Liver (tissue), 9 donors: Measurements from ENCODE around the gene RAPGEF2. TPM values are rescaled to one million over a fixed set of nuclear protein-coding genes. Genes with fewer than 3 reads are reported as not detected.

Experiments used
- DNase-seq: peaks from one replicate; pipeline ENCODE4 v3.0.0-alpha.2; 2017; ENCODE audit warnings: low spot score
- H3K27ac ChIP-seq, 2 donors: one replicate each; pipeline ENCODE4 v1.7.0; 2013; ENCODE audit warnings: inconsistent platforms in 2 of 2, low read length in 2 of 2, control low read depth in 1 of 2, low read depth in 1 of 2, mild to moderate bottlenecking in 1 of 2
- H3K27me3 ChIP-seq, 4 donors: one replicate each; pipeline versions ENCODE4 v1.6.1 to v1.7.0; 2013; ENCODE audit warnings: low read length in 3 of 4, inconsistent platforms in 1 of 4, mild to moderate bottlenecking in 1 of 4, moderate library complexity in 1 of 4; ENCODE audit not compliant: control insufficient read depth in 4 of 4, insufficient read depth in 4 of 4
- H3K36me3 ChIP-seq, 4 donors: one replicate each; pipeline versions ENCODE4 v1.6.1 to v1.7.0; 2013; ENCODE audit warnings: low read length in 3 of 4, mild to moderate bottlenecking in 3 of 4, low read depth in 1 of 4, moderate library complexity in 1 of 4; ENCODE audit not compliant: control insufficient read depth in 4 of 4, insufficient read depth in 3 of 4
- H3K4me1 ChIP-seq, 4 donors: one replicate each; pipeline versions ENCODE4 v1.6.1 to v1.7.0; 2013; ENCODE audit warnings: low read length in 3 of 4, mild to moderate bottlenecking in 3 of 4, moderate library complexity in 1 of 4; ENCODE audit not compliant: control insufficient read depth in 4 of 4, insufficient read depth in 4 of 4
- H3K4me3 ChIP-seq, 3 donors: one replicate each; pipeline versions ENCODE4 v1.6.1 to v1.7.0; 2013; ENCODE audit warnings: low read length in 3 of 3, control low read depth in 1 of 3, low read depth in 1 of 3, mild to moderate bottlenecking in 1 of 3
- H3K9ac ChIP-seq, 2 donors: one replicate each; pipeline ENCODE4 v1.7.0; 2013; ENCODE audit warnings: low read length in 2 of 2, mild to moderate bottlenecking in 2 of 2, moderate library complexity in 2 of 2, control low read depth in 1 of 2, low read depth in 1 of 2
- H3K9me3 ChIP-seq, 4 donors: one replicate each; pipeline versions ENCODE4 v1.6.1 to v1.7.0; 2013; ENCODE audit warnings: low read length in 3 of 4; ENCODE audit not compliant: control insufficient read depth in 4 of 4
- FOXA1 ChIP-seq: IDR thresholded peaks from 2 replicates; pipeline ENCODE4 v1.6.1; 2016; ENCODE audit warnings: antibody characterized with exemption
- HNF4G ChIP-seq: IDR thresholded peaks from 2 replicates; pipeline ENCODE4 v1.6.1; 2016; ENCODE audit warnings: antibody characterized with exemption
- RXRA ChIP-seq, 2 donors: IDR thresholded peaks; 2 replicates each; pipeline ENCODE4 v1.6.1; 2017 to 2018; ENCODE audit warnings: antibody characterized with exemption in 2 of 2, mild to moderate bottlenecking in 1 of 2
- SP1 ChIP-seq: IDR thresholded peaks from 2 replicates; pipeline ENCODE4 v1.6.1; 2018; ENCODE audit warnings: antibody characterized with exemption, mild to moderate bottlenecking
- TAF1 ChIP-seq: conservative IDR thresholded peaks from 2 replicates; pipeline ENCODE4 v1.6.1; 2016; ENCODE audit warnings: antibody characterized with exemption, mild to moderate bottlenecking
- YY1 ChIP-seq: IDR thresholded peaks from 2 replicates; pipeline ENCODE4 v1.6.1; 2016; ENCODE audit warnings: antibody characterized with exemption, mild to moderate bottlenecking
- WGBS: extraction: QIAGEN DNeasy Blood & Tissue Kit; methylation state at CpG from one replicate; pipeline ENCODE4 v1.1.7; 2013; 5-methylcytosine and 5-hydroxymethylcytosine counted together
- polyA plus RNA-seq, 2 donors: library from polyadenylated mRNA; stranded (reverse) in 1 of 2; unstranded in 1 of 2; fragments of 200-250 nt in 1 of 2; fragments of >200 nt in 1 of 2; fragmentation: Nextera tagmentation in 1 of 2; extraction: Ambion mirVana in 1 of 2; gene quantifications; one replicate each; pipeline versions ENCODE4 v1.2.1 to v1.2.3, GENCODE V29; 2013 to 2015
- total RNA-seq, 2 donors: library from RNA; depleted of rRNA; stranded (reverse); fragments of >200 nt; gene quantifications; one replicate each; pipeline ENCODE4 v1.2.3, GENCODE V29; 2014
- TF ChIP-seq, protein P1 (sequence below): IDR thresholded peaks from 2 replicates; pipeline ENCODE4 v1.6.1; 2016; ENCODE audit warnings: antibody characterized with exemption, mild to moderate bottlenecking
- TF ChIP-seq, protein P2 (sequence below): IDR thresholded peaks from 2 replicates; pipeline ENCODE4 v1.6.1; 2016; ENCODE audit warnings: antibody characterized with exemption
- TF ChIP-seq, protein P3 (sequence below): IDR thresholded peaks from 2 replicates; pipeline ENCODE4 v1.6.1; 2016; ENCODE audit warnings: antibody characterized with exemption
- TF ChIP-seq, protein P4 (sequence below): IDR thresholded peaks from 2 replicates; pipeline ENCODE4 v1.6.1; 2016; ENCODE audit warnings: antibody characterized with exemption
- TF ChIP-seq, protein P5 (sequence below): fragments of 150-350 bp; IDR thresholded peaks from 2 replicates; pipeline ENCODE4 v1.5.1; 2017; ENCODE audit warnings: improper control_type of control experiment, low read depth, low read length; ENCODE audit not compliant: missing input control
- donor health status: healthy.
- donor health status: healthy.
- donor health status: healthy.
- donor health status: healthy.
- donor health status: healthy.

RAPGEF2 gene
- total and polyA plus RNA-seq, 4 donors, result 7.3 to 90.4 (median 32.2) TPM

DNA sequence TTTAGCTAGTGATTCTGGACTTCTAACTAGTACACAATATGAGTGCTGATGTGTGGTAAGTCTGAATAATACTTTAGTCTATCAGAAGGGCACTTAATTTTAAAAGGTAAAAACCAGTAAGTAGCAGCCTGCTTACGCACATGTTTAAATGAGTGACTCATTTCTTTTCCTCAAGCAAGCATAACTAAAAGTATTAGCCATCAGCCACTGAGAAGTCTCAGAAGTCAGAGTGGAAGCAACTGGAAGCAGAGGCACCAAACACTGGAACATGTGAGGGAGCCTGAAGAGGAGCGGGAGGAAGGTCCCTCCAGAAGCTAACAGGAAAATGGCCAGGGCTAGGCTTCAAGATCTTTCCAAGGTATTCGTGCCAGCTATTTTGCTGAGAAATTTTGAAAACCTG is 257.7 kb downstream of the RAPGEF2 start:
- DNase-seq, result no peak
- 95% methylated on average over 3 of the region's 3 CpGs for whole genome bisulfite sequencing
- H3K27ac ChIP-seq, result no peak overlapping the region
- no peak overlapping the region for H3K9ac ChIP-seq
- H3K36me3 ChIP-seq, result peaks cover 11 to 37% (median 26%) of the 10 kb centered on the region in 4 donors
- no peaks in the 10 kb centered on the region for H3K9me3 ChIP-seq
- H3K4me1 ChIP-seq, result no peaks in the 10 kb centered on the region
- no peak overlapping the region for H3K4me3 ChIP-seq
- H3K27me3 ChIP-seq, result no peaks in the 10 kb centered on the region
- no peak for TF ChIP-seq TAF1
- no peak for TF ChIP-seq YY1
- TF ChIP-seq, protein P1, sequence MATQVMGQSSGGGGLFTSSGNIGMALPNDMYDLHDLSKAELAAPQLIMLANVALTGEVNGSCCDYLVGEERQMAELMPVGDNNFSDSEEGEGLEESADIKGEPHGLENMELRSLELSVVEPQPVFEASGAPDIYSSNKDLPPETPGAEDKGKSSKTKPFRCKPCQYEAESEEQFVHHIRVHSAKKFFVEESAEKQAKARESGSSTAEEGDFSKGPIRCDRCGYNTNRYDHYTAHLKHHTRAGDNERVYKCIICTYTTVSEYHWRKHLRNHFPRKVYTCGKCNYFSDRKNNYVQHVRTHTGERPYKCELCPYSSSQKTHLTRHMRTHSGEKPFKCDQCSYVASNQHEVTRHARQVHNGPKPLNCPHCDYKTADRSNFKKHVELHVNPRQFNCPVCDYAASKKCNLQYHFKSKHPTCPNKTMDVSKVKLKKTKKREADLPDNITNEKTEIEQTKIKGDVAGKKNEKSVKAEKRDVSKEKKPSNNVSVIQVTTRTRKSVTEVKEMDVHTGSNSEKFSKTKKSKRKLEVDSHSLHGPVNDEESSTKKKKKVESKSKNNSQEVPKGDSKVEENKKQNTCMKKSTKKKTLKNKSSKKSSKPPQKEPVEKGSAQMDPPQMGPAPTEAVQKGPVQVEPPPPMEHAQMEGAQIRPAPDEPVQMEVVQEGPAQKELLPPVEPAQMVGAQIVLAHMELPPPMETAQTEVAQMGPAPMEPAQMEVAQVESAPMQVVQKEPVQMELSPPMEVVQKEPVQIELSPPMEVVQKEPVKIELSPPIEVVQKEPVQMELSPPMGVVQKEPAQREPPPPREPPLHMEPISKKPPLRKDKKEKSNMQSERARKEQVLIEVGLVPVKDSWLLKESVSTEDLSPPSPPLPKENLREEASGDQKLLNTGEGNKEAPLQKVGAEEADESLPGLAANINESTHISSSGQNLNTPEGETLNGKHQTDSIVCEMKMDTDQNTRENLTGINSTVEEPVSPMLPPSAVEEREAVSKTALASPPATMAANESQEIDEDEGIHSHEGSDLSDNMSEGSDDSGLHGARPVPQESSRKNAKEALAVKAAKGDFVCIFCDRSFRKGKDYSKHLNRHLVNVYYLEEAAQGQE, result no peak
- no peak for TF ChIP-seq RXRA (IDR thresholded peaks at IDR 0.05)
- TF ChIP-seq, protein P2, sequence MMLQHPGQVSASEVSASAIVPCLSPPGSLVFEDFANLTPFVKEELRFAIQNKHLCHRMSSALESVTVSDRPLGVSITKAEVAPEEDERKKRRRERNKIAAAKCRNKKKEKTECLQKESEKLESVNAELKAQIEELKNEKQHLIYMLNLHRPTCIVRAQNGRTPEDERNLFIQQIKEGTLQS, result no peak
- TF ChIP-seq FOXA1, result no peak
- no peak for TF ChIP-seq HNF4G

DNA sequence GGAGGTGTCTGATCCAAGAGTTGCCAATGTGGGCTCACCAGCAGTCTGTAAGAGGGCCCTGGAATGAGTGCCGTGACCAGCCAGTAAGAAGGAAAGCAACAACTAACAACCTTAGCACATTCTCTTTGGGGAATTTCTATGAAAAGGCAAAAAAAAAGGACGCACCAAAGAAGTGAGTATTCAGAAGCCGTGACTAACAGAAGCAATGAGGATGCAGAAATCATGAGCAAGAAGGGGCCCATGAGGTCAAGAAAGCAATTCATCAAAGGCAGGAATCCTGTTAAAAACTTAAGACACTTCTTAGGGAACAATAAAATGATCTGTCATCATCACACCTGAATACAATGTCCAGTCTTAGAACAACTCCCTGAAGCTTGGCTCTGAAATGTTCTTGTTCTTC is 260.5 kb downstream of the RAPGEF2 start:
- peaks cover 3 to 21% (median 13%) of the 10 kb centered on the region in 4 donors for H3K36me3 ChIP-seq
- no peaks in the 10 kb centered on the region for H3K27me3 ChIP-seq
- no peak overlapping the region for H3K4me3 ChIP-seq
- no peaks in the 10 kb centered on the region for H3K4me1 ChIP-seq
- no peak overlapping the region for H3K9ac ChIP-seq
- 98% methylated on average over 3 of the region's 3 CpGs for WGBS
- DNase-seq, result no peak
- no peak overlapping the region for H3K27ac ChIP-seq
- H3K9me3 ChIP-seq, result no peaks in the 10 kb centered on the region
- TF ChIP-seq, protein P3, sequence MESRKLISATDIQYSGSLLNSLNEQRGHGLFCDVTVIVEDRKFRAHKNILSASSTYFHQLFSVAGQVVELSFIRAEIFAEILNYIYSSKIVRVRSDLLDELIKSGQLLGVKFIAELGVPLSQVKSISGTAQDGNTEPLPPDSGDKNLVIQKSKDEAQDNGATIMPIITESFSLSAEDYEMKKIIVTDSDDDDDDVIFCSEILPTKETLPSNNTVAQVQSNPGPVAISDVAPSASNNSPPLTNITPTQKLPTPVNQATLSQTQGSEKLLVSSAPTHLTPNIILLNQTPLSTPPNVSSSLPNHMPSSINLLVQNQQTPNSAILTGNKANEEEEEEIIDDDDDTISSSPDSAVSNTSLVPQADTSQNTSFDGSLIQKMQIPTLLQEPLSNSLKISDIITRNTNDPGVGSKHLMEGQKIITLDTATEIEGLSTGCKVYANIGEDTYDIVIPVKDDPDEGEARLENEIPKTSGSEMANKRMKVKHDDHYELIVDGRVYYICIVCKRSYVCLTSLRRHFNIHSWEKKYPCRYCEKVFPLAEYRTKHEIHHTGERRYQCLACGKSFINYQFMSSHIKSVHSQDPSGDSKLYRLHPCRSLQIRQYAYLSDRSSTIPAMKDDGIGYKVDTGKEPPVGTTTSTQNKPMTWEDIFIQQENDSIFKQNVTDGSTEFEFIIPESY, result no peak
- TF ChIP-seq, protein P4, sequence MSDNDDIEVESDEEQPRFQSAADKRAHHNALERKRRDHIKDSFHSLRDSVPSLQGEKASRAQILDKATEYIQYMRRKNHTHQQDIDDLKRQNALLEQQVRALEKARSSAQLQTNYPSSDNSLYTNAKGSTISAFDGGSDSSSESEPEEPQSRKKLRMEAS, result no peak
- TF ChIP-seq HNF4G (no peak), FOXA1 (no peak), SP1 (no peak)
- TF ChIP-seq, protein P5, sequence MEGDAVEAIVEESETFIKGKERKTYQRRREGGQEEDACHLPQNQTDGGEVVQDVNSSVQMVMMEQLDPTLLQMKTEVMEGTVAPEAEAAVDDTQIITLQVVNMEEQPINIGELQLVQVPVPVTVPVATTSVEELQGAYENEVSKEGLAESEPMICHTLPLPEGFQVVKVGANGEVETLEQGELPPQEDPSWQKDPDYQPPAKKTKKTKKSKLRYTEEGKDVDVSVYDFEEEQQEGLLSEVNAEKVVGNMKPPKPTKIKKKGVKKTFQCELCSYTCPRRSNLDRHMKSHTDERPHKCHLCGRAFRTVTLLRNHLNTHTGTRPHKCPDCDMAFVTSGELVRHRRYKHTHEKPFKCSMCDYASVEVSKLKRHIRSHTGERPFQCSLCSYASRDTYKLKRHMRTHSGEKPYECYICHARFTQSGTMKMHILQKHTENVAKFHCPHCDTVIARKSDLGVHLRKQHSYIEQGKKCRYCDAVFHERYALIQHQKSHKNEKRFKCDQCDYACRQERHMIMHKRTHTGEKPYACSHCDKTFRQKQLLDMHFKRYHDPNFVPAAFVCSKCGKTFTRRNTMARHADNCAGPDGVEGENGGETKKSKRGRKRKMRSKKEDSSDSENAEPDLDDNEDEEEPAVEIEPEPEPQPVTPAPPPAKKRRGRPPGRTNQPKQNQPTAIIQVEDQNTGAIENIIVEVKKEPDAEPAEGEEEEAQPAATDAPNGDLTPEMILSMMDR, result no peak
